A549 (cell line): ENCODE measurements around the gene CDH22.

Experiments used
- CTCF ChIP-seq: fragments of >200 bp; sonication (Bioruptor Twin); formaldehyde crosslinking; IDR thresholded peaks from 3 replicates; pipeline ENCODE4 v1.5.1; 2016
- JUN ChIP-seq, 2 experiments: fragments of >200 bp; sonication (Bioruptor Twin); formaldehyde crosslinking; IDR thresholded peaks; 2 replicates in 1 of 2; 3 replicates in 1 of 2; pipeline ENCODE4 v1.6.1; 2016 to 2017
- PBX3 ChIP-seq: IDR thresholded peaks from 2 replicates; pipeline ENCODE4 v1.6.1; 2012
- POLR2A ChIP-seq: IDR thresholded peaks from 2 replicates; pipeline ENCODE4 v1.6.1; 2012; ENCODE audit warnings: mild to moderate bottlenecking, low read length
- SMC3 ChIP-seq: fragments of >200 bp; sonication (Bioruptor Twin); formaldehyde crosslinking; IDR thresholded peaks from 3 replicates; pipeline ENCODE4 v1.6.1; 2018; ENCODE audit warnings: inconsistent platforms

- TF ChIP-seq PBX3 (no peak), POLR2A (no peak), CTCF (no peak), SMC3 (no peak), JUN (IDR thresholded peaks at IDR 0.05) (no peak)
Measured at GRCh38 chr20:46334303-46334904, 26.1 kb upstream of the CDH22 start.
